Measurements from ENCODE around the gene USP6NL.
A peak's percentile ranks its signal among the peaks of the same experiment; 100 is the strongest.

GRCh38 chr10:11457336-11457735 lies 154.1 kb downstream of the USP6NL start:
- TF ChIP-seq ELF4 (CRISPR knock-in tag; IDR thresholded peaks at IDR 0.05): no peak
- no peak for TF ChIP-seq JUND (IDR thresholded peaks at IDR 0.05; ENCODE audit: borderline replicate concordance, low read depth, low read length)
- TF ChIP-seq JUND (tag; IDR thresholded peaks at IDR 0.05; ENCODE audit: borderline replicate concordance, low read depth, low read length): no peak
- TF ChIP-seq TEAD4 (IDR thresholded peaks at IDR 0.05; ENCODE audit: low read length): no peak
- no peak for TF ChIP-seq TEAD4 (CRISPR knock-in tag; IDR thresholded peaks at IDR 0.05; ENCODE audit: borderline replicate concordance)
- no peak for TF ChIP-seq TFE3 (CRISPR knock-in tag; IDR thresholded peaks at IDR 0.05)
- TF ChIP-seq POLR2A (conservative IDR thresholded peaks at IDR 0.05): peak; percentile 57; the same call in 1 of the 2 replicates
- TF ChIP-seq CEBPB (tag; IDR thresholded peaks at IDR 0.05): no peak
- TF ChIP-seq ZNF12 (CRISPR knock-in tag; IDR thresholded peaks at IDR 0.05): no peak
- no peak for TF ChIP-seq FUS (optimal IDR thresholded peaks at IDR 0.05; ENCODE audit: low read depth, low read length)
- no peak for TF ChIP-seq SP1 (CRISPR knock-in tag; IDR thresholded peaks at IDR 0.05)
- no peak for TF ChIP-seq TRIM28 (IDR thresholded peaks at IDR 0.05)
- TF ChIP-seq ZNF318 (IDR thresholded peaks at IDR 0.05; ENCODE audit: borderline replicate concordance in 1 of 2, low read depth in 1 of 2): no peak
- TF ChIP-seq ZHX1 (conservative IDR thresholded peaks at IDR 0.05; ENCODE audit: low read length): no peak
